GM12891 (cell line): ENCODE measurements around the gene NKX2-8.

Experiments
- PAX5 ChIP-seq: IDR thresholded peaks from 2 replicates; pipeline ENCODE4 v1.6.1; 2011; ENCODE audit warnings: low read length, moderate library complexity, mild to moderate bottlenecking; ENCODE audit not compliant: insufficient read depth, severe bottlenecking
- POLR2A ChIP-seq: IDR thresholded peaks from 2 replicates; pipeline ENCODE4 v1.6.1; 2011; ENCODE audit warnings: low read depth, low read length, control low read depth
- POLR2AphosphoS5 ChIP-seq: IDR thresholded peaks from 2 replicates; pipeline ENCODE4 v1.6.1; 2011; ENCODE audit warnings: low read depth, low read length, control low read depth
- POU2F2 ChIP-seq: IDR thresholded peaks from 2 replicates; pipeline ENCODE4 v1.6.1; 2011; ENCODE audit warnings: low read depth, mild to moderate bottlenecking, control low read depth, low read length, moderate library complexity
- TAF1 ChIP-seq: IDR thresholded peaks from 2 replicates; pipeline ENCODE4 v1.6.1; 2011; ENCODE audit warnings: low read depth, low read length, control low read depth

- no peak for TF ChIP-seq POLR2AphosphoS5
- no peak for TF ChIP-seq POLR2A
- no peak for TF ChIP-seq PAX5
- TF ChIP-seq TAF1 = no peak
- no peak for TF ChIP-seq POU2F2
These were observed 1.3 kb downstream of the NKX2-8 start for GRCh38 chr14:36580856-36581831.
